ENCODE results near the gene FBXO15.

FBXO15 gene

DNA sequence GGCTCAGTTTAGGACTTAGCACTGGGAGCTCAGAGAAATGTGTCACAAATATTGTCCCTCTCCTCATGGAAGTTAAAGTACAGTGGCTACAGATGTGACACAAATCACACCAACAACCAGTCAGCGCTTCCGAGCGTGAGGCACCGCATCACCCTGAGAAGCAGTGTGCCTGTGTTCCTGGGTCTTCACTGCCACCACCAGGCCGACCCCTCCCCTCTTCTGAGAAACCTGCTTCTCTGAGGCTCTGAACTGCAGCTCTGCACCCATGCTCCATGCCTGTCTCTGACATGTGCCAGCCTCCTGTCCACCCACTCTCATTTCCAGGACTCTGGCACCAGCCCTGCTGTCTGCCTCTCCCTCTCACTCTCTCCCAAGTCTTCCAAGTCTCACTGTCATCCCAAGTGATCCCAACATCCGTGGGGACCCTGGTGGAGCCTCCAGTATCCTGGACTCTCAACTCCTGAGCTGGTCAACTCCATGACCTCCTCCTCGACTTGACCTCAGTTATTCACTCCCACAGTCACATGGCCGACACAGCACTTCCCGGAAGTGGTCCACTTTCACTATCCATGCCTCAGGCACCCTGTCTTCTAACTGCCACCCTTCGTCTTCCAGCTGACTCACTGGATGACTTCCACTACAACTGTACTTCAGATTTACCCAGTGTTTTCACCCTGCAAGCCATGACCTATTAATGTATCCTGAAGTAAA lies 73.5 kb downstream of the FBXO15 start:
- Mint-ChIP-seq H3K4me3 (no peak overlapping the region), H3K27me3 (peaks cover 1% of the 10 kb centered on the region), H3K4me1 (ENCODE audit: low read depth) (peaks cover 13% of the 10 kb centered on the region), H3K36me3 (ENCODE audit: low read depth) (no peaks in the 10 kb centered on the region), H3K9me3 (no peaks in the 10 kb centered on the region), H3K27ac (no peak overlapping the region)
- intact Hi-C loops (cut with micrococcal nuclease), result no loop called here

DNA sequence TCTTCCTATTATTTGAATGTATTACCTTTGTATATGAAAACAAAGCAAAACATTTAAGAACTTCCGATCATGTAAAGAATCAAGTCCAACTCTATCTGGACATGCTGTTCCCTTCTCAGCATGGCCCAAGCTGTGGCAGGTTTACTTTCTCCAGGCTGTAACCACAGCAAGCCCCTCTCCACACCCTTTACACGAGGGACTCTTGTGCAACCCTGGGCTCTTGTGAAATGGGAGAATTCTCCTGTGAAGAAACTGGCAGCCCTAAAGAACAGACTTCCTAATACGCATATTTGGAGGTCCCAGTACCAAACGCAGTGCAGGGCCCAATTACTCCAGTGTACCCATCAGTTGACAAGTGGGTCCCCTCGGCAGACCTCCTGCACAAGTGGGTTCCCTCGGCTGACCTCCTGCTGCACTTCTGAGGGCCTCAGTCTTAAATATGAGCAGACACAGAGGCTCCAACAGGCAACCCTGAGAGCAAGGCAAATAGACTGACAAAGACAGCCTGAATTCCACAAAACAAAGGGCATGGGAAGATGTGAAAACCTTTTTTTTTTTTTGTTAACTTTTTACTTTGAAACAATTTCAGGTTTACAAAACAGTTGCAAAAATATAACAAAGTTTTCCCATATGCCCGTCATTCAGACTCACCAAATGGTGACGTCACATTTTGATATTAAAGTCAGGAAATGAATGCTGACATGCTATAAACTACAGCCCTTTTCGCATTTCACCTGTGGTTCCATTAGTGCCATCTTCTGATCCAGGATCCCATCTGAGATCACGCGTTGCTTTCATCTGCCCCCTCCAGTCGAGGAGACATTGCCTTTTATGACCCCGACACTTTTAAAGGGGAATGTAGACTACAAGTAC lies 78.2 kb downstream of the FBXO15 start:
- H3K4me1 Mint-ChIP-seq (ENCODE audit: low read depth), result peaks cover 19% of the 10 kb centered on the region
- H3K4me3 Mint-ChIP-seq, result no peak overlapping the region
- H3K9me3 Mint-ChIP-seq, result no peaks in the 10 kb centered on the region
- intact Hi-C loops (cut with micrococcal nuclease), result no loop called here
- peaks cover 2% of the 10 kb centered on the region for H3K27me3 Mint-ChIP-seq
- H3K36me3 Mint-ChIP-seq (ENCODE audit: low read depth), result no peaks in the 10 kb centered on the region
- H3K27ac Mint-ChIP-seq, result no peak overlapping the region

DNA sequence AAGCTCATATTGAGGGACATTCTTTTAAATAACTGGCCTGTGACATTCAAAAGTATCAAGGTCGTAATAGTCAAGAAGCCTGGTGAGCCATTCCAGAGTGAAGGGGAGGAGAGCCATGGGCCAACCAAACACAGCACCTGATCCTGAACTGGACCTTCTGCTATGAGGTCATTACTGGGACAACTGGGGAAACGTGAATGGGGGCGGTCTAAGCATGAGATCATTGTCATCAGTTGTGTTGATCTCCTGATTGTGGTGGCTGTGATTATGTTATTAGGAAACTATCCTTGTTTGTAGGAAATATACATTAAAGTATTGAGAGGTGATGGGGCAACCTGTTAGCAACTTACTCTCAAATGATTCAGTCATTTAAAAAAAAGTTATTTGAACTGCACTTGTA lies 79.3 kb downstream of the FBXO15 start:
- Mint-ChIP-seq H3K27ac (no peak overlapping the region), H3K9me3 (no peaks in the 10 kb centered on the region), H3K27me3 (peaks cover 2% of the 10 kb centered on the region), H3K4me3 (no peak overlapping the region), H3K36me3 (ENCODE audit: low read depth) (no peaks in the 10 kb centered on the region), H3K4me1 (ENCODE audit: low read depth) (peaks cover 24% of the 10 kb centered on the region)
- intact Hi-C loops (cut with micrococcal nuclease), result no loop called here

DNA sequence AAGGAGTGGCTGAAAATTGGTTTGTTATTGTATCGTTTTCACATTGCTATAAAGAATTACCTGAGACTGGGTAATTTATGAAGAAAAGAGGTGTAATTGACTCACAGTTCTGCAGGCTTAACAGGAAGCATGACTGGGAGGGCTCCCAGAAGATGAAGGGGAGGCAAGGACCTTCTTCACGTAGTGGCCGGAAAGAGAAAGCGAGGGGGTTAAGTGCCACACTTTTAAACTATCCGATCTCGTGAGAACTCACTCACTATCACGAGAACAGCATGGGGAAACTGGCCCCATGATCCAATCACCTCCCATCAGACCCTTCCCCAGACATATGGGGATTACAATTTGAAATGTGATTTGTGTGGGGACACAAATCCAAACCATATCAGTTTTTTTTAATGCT lies 81.6 kb downstream of the FBXO15 start:
- Mint-ChIP-seq H3K27ac (no peak overlapping the region), H3K9me3 (no peaks in the 10 kb centered on the region), H3K36me3 (ENCODE audit: low read depth) (no peaks in the 10 kb centered on the region), H3K27me3 (peaks cover 2% of the 10 kb centered on the region), H3K4me3 (no peak overlapping the region), H3K4me1 (ENCODE audit: low read depth) (peaks cover 26% of the 10 kb centered on the region)
- intact Hi-C loops (cut with micrococcal nuclease), result no loop called here

DNA sequence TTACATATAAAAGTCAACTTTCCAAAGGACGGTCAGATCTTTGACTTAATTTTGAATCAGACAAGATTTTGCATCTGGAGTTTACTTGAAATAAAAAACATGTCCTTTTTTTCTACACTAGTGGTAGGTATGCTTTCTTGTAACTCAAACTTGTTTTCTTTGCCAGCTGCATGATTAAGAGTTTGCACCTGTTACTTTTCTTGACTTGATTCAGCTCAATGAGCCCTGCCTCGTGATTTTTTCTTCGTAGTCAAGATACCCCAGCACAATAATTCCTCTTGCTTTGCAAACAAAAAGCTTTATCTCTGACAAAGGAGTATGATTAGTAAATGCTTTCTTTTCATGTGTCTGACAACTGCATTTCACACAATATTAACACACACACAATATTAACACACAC lies 82.3 kb downstream of the FBXO15 start:
- no peaks in the 10 kb centered on the region for H3K9me3 Mint-ChIP-seq
- H3K27ac Mint-ChIP-seq, result no peak overlapping the region
- H3K27me3 Mint-ChIP-seq, result peaks cover 2% of the 10 kb centered on the region
- intact Hi-C loops (cut with micrococcal nuclease), result no loop called here
- no peak overlapping the region for H3K4me3 Mint-ChIP-seq
- peaks cover 23% of the 10 kb centered on the region for H3K4me1 Mint-ChIP-seq (ENCODE audit: low read depth)
- no peaks in the 10 kb centered on the region for H3K36me3 Mint-ChIP-seq (ENCODE audit: low read depth)

DNA sequence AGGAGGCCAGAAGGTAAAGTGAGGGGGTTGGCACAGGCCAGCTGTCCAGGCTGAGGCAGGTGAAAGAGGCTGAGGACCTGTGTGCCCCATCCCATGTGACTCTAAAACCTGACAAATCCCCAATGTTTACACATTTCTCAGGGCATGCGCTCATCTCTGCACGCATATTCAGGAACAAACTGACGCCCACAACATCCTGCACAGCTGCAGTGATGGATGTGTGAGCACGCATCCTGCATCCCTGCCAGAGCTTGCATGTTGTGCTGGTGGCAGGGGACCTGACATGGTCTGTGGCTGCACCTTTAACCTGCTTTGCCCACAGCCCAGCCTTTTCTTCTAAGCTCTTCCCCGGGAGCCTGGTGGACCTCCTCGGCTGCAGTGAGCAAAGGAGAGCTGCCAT lies 83.1 kb downstream of the FBXO15 start:
- no peak overlapping the region for H3K27ac Mint-ChIP-seq
- no peak overlapping the region for H3K4me3 Mint-ChIP-seq
- peaks cover 20% of the 10 kb centered on the region for H3K4me1 Mint-ChIP-seq (ENCODE audit: low read depth)
- peaks cover 2% of the 10 kb centered on the region for H3K27me3 Mint-ChIP-seq
- intact Hi-C loops (cut with micrococcal nuclease), result no loop called here
- H3K9me3 Mint-ChIP-seq, result no peaks in the 10 kb centered on the region
- no peaks in the 10 kb centered on the region for H3K36me3 Mint-ChIP-seq (ENCODE audit: low read depth)

DNA sequence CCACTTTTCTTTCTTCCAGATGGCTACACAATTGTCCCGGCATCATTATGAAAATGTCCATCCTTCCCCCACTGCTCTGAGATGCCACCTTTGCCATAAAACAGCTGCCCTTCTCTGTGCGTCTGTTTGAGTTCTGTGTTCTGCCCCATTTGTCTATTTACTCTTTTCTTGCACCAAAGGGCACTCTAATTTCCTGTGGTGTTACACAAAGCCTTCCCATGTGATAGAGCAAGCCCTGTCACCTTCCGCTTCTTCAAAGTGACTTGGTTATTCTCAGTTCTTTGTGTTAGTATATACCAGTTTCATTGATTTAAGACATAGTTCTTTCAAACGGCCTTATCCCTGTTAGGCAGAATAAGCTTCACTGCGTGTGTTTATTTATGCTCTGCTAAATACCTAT lies 84.1 kb downstream of the FBXO15 start:
- Mint-ChIP-seq H3K4me3 (no peak overlapping the region), H3K4me1 (ENCODE audit: low read depth) (peaks cover 10% of the 10 kb centered on the region), H3K36me3 (ENCODE audit: low read depth) (no peaks in the 10 kb centered on the region), H3K27me3 (peaks cover 2% of the 10 kb centered on the region), H3K27ac (no peak overlapping the region), H3K9me3 (no peaks in the 10 kb centered on the region)
- intact Hi-C loops (cut with micrococcal nuclease), result no loop called here

DNA sequence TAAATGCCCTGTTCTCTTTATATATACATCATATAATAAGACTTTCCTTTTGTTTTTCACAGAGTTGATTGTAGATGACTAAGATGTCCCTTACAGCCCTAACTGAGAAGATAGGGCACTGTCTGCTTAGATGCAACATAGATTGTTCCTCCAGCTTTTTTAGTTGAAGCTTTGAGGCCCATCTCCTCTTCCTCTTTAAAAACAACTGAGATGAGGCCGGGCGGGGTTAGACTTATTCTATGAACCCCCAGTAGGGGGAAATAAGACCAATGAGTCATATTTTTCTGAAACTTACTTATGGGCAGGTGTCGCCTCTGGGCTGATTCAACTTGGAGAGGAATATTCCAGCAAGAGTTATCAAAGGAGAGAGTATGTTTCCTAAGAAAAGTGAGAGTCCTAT lies 84.6 kb downstream of the FBXO15 start:
- Mint-ChIP-seq H3K27me3 (peaks cover 2% of the 10 kb centered on the region), H3K4me3 (no peak overlapping the region), H3K27ac (no peak overlapping the region), H3K4me1 (ENCODE audit: low read depth) (peaks cover 9% of the 10 kb centered on the region), H3K9me3 (no peaks in the 10 kb centered on the region), H3K36me3 (ENCODE audit: low read depth) (no peaks in the 10 kb centered on the region)
- intact Hi-C loops (cut with micrococcal nuclease), result no loop called here

DNA sequence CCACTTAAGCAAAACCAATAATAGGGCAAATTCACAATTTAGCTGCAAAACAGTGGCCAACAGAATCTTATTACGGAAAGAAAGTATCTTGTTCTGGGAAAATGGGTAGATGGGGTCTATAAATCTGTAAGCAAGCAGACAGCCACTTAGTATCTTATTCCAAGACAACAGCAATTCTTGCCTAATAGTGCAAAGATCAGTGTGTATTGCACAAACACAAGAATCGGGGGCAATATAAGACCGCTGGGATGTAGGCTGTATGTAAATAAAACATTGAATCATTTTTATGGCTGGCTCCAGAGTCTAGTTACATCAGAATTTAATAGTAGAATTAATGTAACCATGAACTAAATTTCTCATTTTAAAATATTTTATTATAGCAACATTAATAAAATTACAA lies 85.6 kb downstream of the FBXO15 start:
- peaks cover 2% of the 10 kb centered on the region for H3K27me3 Mint-ChIP-seq
- H3K4me3 Mint-ChIP-seq, result no peak overlapping the region
- H3K27ac Mint-ChIP-seq, result no peak overlapping the region
- H3K9me3 Mint-ChIP-seq, result no peaks in the 10 kb centered on the region
- H3K36me3 Mint-ChIP-seq (ENCODE audit: low read depth), result no peaks in the 10 kb centered on the region
- intact Hi-C loops (cut with micrococcal nuclease), result no loop called here
- H3K4me1 Mint-ChIP-seq (ENCODE audit: low read depth), result peaks cover 9% of the 10 kb centered on the region

DNA sequence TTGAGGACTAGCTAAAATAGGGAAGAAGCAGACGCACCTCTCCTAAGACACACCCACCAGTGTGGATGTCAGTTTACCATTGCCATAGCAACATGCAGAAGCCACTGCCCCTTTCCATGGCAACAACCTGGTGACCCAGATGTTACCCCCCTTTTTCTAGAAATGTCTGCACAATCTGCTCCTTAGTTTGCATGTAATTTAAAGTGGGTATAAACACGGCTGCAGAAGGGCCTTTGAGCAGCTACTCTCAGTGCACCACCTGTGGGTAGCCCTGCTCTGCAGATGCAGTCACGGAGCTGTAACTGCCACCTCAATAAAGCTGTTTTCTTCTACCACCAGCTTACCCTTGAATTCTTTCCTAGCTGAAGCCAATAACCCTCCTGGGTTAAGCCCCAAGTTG lies 87.1 kb downstream of the FBXO15 start:
- H3K4me1 Mint-ChIP-seq (ENCODE audit: low read depth), result peaks cover 9% of the 10 kb centered on the region
- no peak overlapping the region for H3K4me3 Mint-ChIP-seq
- peaks cover 9% of the 10 kb centered on the region for H3K9me3 Mint-ChIP-seq
- intact Hi-C loops (cut with micrococcal nuclease), result no loop called here
- no peaks in the 10 kb centered on the region for H3K36me3 Mint-ChIP-seq (ENCODE audit: low read depth)
- no peak overlapping the region for H3K27ac Mint-ChIP-seq
- H3K27me3 Mint-ChIP-seq, result peaks cover 4% of the 10 kb centered on the region

DNA sequence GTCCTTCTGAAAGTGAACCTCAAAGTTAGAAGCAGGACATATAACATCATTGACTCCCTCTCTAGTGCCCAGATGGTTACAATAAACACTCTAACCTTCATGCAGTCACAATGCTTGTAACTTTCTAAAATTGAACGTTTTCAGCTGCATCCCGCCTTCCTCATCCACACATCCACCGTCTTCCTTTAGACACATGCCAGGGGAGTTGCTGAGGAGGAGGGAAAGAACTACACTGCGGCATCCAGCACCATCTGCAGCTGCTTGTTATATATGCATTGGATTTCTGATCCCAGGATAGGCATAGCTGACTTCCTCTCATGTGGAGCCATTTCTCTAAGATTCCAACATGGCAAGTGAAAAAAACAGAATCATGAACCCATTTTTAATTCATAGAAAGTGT lies 96.8 kb downstream of the FBXO15 start:
- H3K36me3 Mint-ChIP-seq (ENCODE audit: low read depth), result no peaks in the 10 kb centered on the region
- no peak overlapping the region for H3K4me3 Mint-ChIP-seq
- H3K27ac Mint-ChIP-seq, result no peak overlapping the region
- H3K4me1 Mint-ChIP-seq (ENCODE audit: low read depth), result no peaks in the 10 kb centered on the region
- peaks cover 23% of the 10 kb centered on the region for H3K9me3 Mint-ChIP-seq
- intact Hi-C loops (cut with micrococcal nuclease), result no loop called here
- H3K27me3 Mint-ChIP-seq, result peaks cover 6% of the 10 kb centered on the region

DNA sequence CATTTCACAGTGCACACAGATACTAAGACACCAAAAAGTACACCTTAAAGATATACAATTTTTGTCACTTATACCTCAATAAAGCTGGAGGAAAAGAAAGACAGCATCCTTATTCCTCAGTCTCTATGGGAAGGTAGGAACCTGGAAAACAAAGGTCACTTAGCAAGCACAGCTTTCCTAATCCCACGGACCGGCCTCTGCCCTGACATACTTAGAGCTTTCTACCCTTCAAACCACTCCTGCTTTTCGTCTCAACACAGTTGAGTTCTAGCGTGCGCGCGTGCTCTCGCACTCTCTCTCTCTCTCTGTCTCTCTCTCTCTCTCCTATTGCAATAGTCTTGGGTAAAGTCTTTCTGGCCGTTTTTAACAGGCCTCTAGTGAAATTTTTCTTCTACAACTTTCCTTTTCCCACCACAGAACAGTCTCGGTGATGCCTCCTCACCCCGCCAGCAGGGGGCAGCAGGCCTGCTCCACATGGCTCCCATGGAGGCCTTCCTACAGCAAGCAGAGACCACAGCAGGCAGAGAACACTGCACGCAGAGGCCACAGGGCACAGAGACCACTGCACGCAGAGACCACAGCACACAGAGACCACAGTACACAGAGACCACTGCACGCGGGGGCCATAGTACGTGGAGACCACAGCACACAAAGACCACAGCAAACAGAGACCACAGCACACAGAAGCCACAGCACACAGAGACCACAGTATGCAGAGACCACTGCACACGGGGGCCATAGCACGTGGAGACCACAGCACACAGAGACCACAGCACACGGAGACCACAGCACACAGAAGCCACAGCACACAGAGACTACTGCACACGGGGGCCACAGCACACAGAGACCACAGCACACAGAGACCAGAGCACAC lies 106.9 kb downstream of the FBXO15 start:
- H3K9me3 Mint-ChIP-seq, result no peaks in the 10 kb centered on the region
- intact Hi-C loops (cut with micrococcal nuclease), result loop anchor here (2.0 to 5.0 kb wide), 2 partner anchors 77 to 302 kb away; no protein-coding TSS in a partner anchor
- H3K4me3 Mint-ChIP-seq, result no peak overlapping the region
- no peaks in the 10 kb centered on the region for H3K4me1 Mint-ChIP-seq (ENCODE audit: low read depth)
- H3K27me3 Mint-ChIP-seq, result no peaks in the 10 kb centered on the region
- H3K27ac Mint-ChIP-seq, result no peak overlapping the region
- no peaks in the 10 kb centered on the region for H3K36me3 Mint-ChIP-seq (ENCODE audit: low read depth)

DNA sequence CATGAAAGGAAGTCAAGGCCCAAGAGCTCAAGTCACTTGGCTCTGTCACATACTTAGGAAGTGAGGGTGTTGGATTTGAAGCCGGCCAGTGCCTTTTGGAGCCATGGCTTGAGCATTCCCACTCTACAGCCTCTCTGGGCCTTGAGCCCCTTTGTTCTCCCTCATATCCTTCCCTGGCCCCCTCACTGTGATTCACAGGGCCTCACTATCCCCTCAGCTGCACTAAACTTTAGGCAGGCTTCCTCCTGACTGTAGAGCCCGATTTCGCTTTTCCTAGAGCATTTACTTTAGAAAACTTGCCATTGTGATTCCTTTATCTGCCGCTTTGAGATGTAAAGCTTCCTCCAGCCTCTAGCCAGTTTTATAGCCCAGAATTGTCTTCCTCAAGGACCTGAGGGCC lies 107.6 kb downstream of the FBXO15 start:
- Mint-ChIP-seq H3K27me3 (no peaks in the 10 kb centered on the region), H3K27ac (no peak overlapping the region), H3K9me3 (no peaks in the 10 kb centered on the region), H3K4me3 (no peak overlapping the region), H3K36me3 (ENCODE audit: low read depth) (no peaks in the 10 kb centered on the region), H3K4me1 (ENCODE audit: low read depth) (no peaks in the 10 kb centered on the region)
- intact Hi-C loops (cut with micrococcal nuclease), result loop anchor here (2.0 to 5.0 kb wide), 2 partner anchors 77 to 303 kb away; no protein-coding TSS in a partner anchor

DNA sequence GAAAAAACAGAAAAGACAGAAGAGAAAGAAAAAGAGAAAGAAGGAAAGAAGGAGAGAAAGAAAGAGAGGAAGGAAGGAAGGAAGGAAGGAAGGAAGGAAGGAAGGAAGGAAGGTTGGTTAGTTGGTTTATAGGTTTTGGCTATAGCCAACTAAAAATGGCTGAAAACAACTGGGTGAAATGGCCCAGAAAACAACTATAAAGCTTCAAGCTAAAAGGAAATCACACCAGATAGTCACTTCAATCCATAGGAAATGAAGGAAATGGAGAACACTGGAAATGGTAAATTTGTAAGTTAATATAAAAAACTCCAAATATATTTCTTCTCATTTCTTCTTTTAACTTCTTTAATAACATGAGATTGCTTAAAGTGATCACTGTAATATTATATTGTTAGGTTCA lies 118.5 kb downstream of the FBXO15 start:
- Mint-ChIP-seq H3K4me3 (no peak overlapping the region), H3K4me1 (ENCODE audit: low read depth) (no peaks in the 10 kb centered on the region), H3K27me3 (peaks cover 23% of the 10 kb centered on the region), H3K9me3 (no peaks in the 10 kb centered on the region), H3K27ac (no peak overlapping the region), H3K36me3 (ENCODE audit: low read depth) (no peaks in the 10 kb centered on the region)
- intact Hi-C loops (cut with micrococcal nuclease), result no loop called here
